GM10266 (cell line): ENCODE measurements around the gene MFN1.

Experiments
- DNase-seq: peaks from one replicate; pipeline ENCODE4 v3.0.0; 2012; ENCODE audit errors: extremely low spot score
- CTCF ChIP-seq: IDR thresholded peaks from 2 replicates; pipeline ENCODE4 v1.5.1; 2012; ENCODE audit warnings: mild to moderate bottlenecking, low read depth; ENCODE audit not compliant: control insufficient read depth, insufficient read depth; ENCODE audit errors: missing control alignments

The MFN1 gene

GRCh38 chr3:179391906-179392305, 44.4 kb downstream of the MFN1 start:
- no peak for DNase-seq
- no peak for TF ChIP-seq CTCF

GRCh38 chr3:179398574-179399231, 51.2 kb downstream of the MFN1 start:
- no peak for DNase-seq
- no peak for TF ChIP-seq CTCF

GRCh38 chr3:179401561-179401960, 54.1 kb downstream of the MFN1 start:
- TF ChIP-seq CTCF: no peak
- no peak for DNase-seq

- DNase-seq: no peak
- TF ChIP-seq CTCF: no peak
These were observed 55.5 kb downstream of the MFN1 start for GRCh38 chr3:179402963-179403362.

- DNase-seq: no peak
- no peak for TF ChIP-seq CTCF
These were observed 56.8 kb downstream of the MFN1 start for GRCh38 chr3:179404307-179404706.

- no peak for TF ChIP-seq CTCF
- no peak for DNase-seq
These were observed 62.8 kb downstream of the MFN1 start for GRCh38 chr3:179410331-179410730.

- DNase-seq: peak; percentile 18
- TF ChIP-seq CTCF: no peak
These were observed 63.5 kb downstream of the MFN1 start for GRCh38 chr3:179410999-179411398.
